Panc1 (cell line): ENCODE data around the gene IBA57.

Experiments used
- CTCF ChIP-seq: fragments of 450-650 bp; IDR thresholded peaks from 2 replicates; pipeline ENCODE4 v1.5.1; 2017; ENCODE audit warnings: mild to moderate bottlenecking
- POLR2AphosphoS5 ChIP-seq: IDR thresholded peaks from 2 replicates; pipeline ENCODE4 v1.6.1; 2012; ENCODE audit warnings: mild to moderate bottlenecking, low read depth, low read length, moderate library complexity
- REST ChIP-seq, 2 experiments: IDR thresholded peaks; 2 replicates each; pipeline ENCODE4 v1.6.1; 2011 to 2012; ENCODE audit warnings: low read depth in 2 of 2, control low read depth in 1 of 2, low read length in 1 of 2, mild to moderate bottlenecking in 1 of 2, moderate library complexity in 1 of 2; ENCODE audit not compliant: insufficient read depth in 1 of 2

- TF ChIP-seq REST (IDR thresholded peaks at IDR 0.05; ENCODE audit: insufficient read depth in 1 of 2, low read depth in 2 of 2, low read length in 1 of 2) (no peak), CTCF (no peak), POLR2AphosphoS5 (no peak)
These were observed 8.5 kb upstream of the IBA57 start for GRCh38 chr1:228156941-228157728.
